Measurements from ENCODE around the gene SH3RF3.
"Not testable (repeated sequence)": the region's sequence is repeated elsewhere in the genome, so short reads cannot be mapped to it uniquely, and the experiment has no call there.

Gene SH3RF3

DNA sequence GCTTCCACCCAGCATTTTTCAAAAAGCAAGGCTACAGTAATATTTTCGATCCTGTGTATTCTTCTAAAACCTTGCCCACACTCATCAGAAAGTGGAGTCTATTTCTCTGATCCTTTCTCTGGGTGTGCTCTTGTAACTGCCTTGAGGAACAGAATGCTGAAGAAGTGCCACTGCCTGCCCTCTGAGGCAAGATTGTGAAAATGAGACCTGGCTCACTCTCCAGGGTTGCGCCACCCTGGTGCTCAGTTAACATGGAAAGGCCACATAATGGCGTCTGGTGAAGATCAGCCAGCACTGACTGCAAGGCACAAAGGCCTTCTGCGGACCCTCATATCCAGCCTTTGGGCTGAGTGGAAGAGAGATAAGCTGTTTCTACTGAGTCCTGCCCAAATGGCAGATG, 11.2 kb upstream of the SH3RF3 start:
- no peak overlapping the region for H3K4me3 ChIP-seq (replicated peaks; ENCODE audit: low read depth, low read length)
- TF ChIP-seq, protein P1, sequence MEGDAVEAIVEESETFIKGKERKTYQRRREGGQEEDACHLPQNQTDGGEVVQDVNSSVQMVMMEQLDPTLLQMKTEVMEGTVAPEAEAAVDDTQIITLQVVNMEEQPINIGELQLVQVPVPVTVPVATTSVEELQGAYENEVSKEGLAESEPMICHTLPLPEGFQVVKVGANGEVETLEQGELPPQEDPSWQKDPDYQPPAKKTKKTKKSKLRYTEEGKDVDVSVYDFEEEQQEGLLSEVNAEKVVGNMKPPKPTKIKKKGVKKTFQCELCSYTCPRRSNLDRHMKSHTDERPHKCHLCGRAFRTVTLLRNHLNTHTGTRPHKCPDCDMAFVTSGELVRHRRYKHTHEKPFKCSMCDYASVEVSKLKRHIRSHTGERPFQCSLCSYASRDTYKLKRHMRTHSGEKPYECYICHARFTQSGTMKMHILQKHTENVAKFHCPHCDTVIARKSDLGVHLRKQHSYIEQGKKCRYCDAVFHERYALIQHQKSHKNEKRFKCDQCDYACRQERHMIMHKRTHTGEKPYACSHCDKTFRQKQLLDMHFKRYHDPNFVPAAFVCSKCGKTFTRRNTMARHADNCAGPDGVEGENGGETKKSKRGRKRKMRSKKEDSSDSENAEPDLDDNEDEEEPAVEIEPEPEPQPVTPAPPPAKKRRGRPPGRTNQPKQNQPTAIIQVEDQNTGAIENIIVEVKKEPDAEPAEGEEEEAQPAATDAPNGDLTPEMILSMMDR (IDR thresholded peaks at IDR 0.05; ENCODE audit: low read length, missing control alignments): no peak
- no peak for DNase-seq (ENCODE audit: low read depth)

DNA sequence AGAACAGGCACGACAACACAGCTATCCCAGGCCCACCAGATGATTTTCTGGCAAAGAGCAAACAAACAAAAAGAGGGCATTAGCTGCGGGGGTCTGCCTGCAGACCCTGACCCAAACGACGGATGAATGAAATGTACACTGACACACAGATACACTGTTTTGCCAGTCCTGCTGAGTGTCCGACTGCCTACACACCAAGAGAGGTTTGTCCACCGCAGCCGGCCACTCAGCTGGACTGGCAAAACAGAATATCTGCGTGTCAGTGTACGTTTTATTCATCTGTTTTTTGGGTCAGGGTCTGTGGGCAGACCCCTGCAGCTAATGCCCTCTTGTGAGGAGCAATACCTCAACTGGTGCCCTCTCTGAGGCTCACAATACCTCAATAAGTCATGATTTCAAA, 10.7 kb upstream of the SH3RF3 start:
- TF ChIP-seq, protein P1 (IDR thresholded peaks at IDR 0.05; ENCODE audit: low read length, missing control alignments): no peak
- no peak for DNase-seq (ENCODE audit: low read depth)
- no peak overlapping the region for H3K4me3 ChIP-seq (replicated peaks; ENCODE audit: low read depth, low read length)

DNA sequence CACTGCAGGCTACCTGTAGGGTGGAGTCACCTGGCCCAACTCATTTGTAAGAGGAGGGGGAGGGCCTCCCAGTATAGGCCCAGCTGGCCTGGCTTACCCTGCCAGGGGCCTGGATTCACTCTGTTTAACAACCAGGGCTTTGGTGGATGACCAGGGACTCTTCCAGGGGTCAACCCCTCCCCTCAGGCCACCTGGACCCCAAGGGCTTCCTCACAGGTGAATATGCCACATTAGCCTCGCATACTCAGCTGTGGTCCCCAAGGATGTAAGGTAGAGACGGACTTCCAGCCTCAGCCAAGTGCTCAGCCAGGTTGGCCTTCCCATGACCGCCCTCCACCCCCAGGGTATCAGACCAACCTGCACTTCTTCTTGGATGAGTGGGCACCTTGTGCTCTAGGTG, 8.8 kb upstream of the SH3RF3 start:
- DNase-seq (ENCODE audit: low read depth): no peak
- H3K4me3 ChIP-seq (replicated peaks; ENCODE audit: low read depth, low read length): no peak overlapping the region
- TF ChIP-seq, protein P1 (IDR thresholded peaks at IDR 0.05; ENCODE audit: low read length, missing control alignments): no peak

DNA sequence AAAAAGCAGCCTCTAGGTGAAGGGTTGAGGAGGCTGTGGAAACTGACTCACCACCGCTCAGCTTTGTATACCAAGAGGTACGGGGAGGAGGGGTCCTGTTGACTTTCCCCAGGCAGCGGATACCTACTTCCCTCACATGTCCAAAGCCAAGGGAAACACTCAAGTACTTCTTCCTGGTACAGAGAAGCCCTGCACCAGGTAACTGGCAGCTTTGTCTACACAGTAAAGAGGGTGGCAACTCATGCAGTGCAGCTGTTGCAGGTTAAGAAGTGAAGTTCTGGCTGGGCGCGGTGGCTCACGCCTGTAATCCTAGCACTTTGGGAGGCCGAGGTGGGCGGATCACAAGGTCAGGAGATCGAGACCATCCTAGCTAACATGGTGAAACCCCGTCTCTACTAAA, 8.3 kb upstream of the SH3RF3 start:
- H3K4me3 ChIP-seq (replicated peaks; ENCODE audit: low read depth, low read length): not testable (repeated sequence)

DNA sequence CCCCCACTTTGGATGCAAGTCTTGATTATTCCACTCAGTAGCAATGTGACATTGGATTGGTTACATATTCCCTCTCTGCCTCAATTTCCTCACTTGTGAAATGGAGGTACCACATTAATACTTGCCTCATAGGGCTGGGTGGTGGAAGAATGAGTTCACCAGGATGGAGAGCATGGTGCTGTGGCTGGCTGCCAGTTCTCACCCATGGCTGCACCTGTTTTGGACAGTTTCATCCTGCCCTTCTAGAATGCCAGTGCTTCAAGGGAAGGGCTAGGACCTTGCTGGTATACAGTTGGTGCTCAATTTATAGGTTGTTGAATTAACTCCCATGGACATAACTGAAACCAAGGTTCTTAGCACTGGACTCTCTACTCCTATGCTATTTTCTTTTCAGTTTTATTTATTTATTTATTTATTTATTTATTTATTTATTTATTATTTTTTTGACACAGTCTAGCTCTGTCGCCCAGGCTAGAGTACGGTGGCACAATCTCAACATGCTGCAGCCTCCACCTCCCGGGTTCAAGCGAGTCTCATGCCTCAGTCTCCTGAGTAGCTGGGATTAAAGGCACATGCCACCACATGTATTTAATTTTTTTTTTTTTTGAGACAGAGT, 5.3 kb upstream of the SH3RF3 start:
- DNase-seq (ENCODE audit: low read depth): no peak
- TF ChIP-seq, protein P1 (IDR thresholded peaks at IDR 0.05; ENCODE audit: low read length, missing control alignments): no peak
- H3K4me3 ChIP-seq (replicated peaks; ENCODE audit: low read depth, low read length): no peak overlapping the region

More for the DNA sequence above, 8.3 kb upstream of the SH3RF3 start:
- not testable (repeated sequence) for DNase-seq (ENCODE audit: low read depth)

DNA sequence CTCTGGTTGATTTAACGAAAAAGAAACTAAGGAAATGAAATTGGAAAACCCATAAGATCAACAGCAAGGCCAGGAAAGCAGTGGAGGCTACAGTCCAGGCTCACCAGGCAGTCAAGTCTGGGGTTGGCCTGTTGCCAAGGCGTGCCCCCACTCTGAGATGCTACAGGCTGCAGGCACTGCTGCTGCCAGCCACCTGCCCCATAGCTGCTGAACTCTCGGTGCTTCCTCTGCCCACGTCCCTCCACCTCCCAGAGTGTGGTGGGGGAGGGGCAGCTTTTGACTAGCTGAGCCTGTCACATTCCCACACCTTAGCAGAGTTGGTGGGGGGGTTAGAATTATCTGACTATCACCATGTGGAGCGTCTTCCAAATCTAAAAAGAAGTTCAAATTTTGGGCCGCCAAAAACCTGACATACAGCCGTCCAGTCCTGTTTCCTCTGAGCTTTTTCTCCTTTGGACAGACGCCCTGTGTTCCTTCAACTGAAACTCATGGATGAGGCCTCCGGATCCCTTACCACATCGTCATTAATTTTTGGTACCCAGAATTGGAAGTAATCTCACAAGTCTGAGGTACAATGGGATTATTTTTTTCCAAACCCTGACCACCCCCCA, 3.9 kb upstream of the SH3RF3 start:
- no peak for DNase-seq (ENCODE audit: low read depth)
- no peak overlapping the region for H3K4me3 ChIP-seq (replicated peaks; ENCODE audit: low read depth, low read length)
- TF ChIP-seq, protein P1 (IDR thresholded peaks at IDR 0.05; ENCODE audit: low read length, missing control alignments): no peak

DNA sequence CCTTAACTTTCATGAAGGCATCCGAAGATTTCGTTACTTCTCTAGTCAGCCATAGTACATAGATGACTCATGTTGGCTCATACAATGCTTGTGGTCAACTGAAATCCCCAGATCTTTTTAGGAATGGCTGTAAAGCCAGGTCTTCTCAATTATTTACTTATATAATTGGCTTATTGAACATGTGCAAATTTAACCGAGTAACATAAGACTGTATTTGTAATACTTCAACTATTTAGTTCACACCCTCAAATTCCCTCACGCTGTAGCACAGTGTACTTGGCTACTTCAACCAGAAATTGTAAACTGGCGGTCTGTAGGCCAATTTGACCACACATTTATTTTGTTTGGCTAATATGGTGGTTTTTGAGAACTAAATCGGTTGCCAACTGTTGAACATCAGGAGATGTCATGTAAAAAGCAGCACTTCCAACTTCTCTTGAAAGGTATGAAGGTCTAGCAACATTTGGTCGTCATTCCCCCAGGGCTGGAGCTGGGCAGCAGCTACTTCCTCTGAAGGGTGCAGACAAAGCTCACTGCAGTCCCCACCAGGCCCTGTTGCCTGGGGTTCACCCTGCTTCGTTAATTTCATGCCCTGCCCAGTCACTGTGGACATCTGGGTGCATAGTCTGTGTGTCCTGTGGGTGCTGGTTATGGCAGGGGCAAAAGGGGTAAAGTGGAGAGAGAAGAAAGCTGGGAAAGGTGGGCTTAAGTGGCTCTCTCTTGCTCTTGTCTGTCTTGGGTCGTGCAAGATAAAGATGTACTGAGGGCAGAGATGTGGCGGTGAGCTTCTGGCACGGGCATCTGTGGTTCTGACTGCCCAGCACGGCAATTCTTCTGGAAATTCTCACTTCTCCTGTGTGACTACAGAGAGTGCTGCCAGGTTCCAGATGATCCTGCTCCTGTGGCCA, 3.2 kb upstream of the SH3RF3 start:
- peak; percentile 86 for DNase-seq (ENCODE audit: low read depth)
- TF ChIP-seq, protein P1 (IDR thresholded peaks at IDR 0.05; ENCODE audit: low read length, missing control alignments): no peak
- H3K4me3 ChIP-seq (replicated peaks; ENCODE audit: low read depth, low read length): no peak overlapping the region
